Activated T-cell treated with anti-CD3 and anti-CD28 coated beads, Interleukin-2, amount 50 U/mL, for 72 hours (primary cell): ENCODE results near the gene C17orf113. TPM values are rescaled to one million over a fixed set of nuclear protein-coding genes. Genes with fewer than 3 reads are reported as not detected.

Experiments used
- ATAC-seq, 2 donors: fragments of 150-1000 bp; cut with Tn5 transposase; replicated peaks in 1 of 2; 2 replicates each; pipeline ENCODE4 v1.10.0; 2021; ENCODE audit warnings: moderate library complexity in 2 of 2, mild to moderate bottlenecking in 1 of 2
- DNase-seq, 2 donors: peaks; one replicate each; pipeline ENCODE4 v3.0.0; 2021 to 2022; ENCODE audit warnings: mixed read lengths in 1 of 2
- H3K27ac Mint-ChIP-seq: one replicate; pipeline ENCODE4 v1.8.0; 2022; ENCODE audit warnings: mild to moderate bottlenecking, moderate library complexity, mixed read lengths
- H3K27me3 Mint-ChIP-seq: one replicate; pipeline ENCODE4 v1.8.0; 2022; ENCODE audit warnings: low read depth, mixed read lengths
- H3K36me3 Mint-ChIP-seq, 2 donors: one replicate each; pipeline ENCODE4 v1.8.0; 2022; ENCODE audit warnings: mixed read lengths in 2 of 2, mild to moderate bottlenecking in 1 of 2; ENCODE audit not compliant: insufficient read depth in 2 of 2
- H3K4me1 Mint-ChIP-seq: one replicate; pipeline ENCODE4 v1.8.0; 2022; ENCODE audit warnings: low read depth, mixed read lengths
- H3K4me3 Mint-ChIP-seq, 2 donors: one replicate each; pipeline ENCODE4 v1.8.0; 2022; ENCODE audit warnings: mild to moderate bottlenecking in 2 of 2, mixed read lengths in 2 of 2, moderate library complexity in 2 of 2
- H3K9me3 Mint-ChIP-seq, 2 donors: one replicate each; pipeline ENCODE4 v1.8.0; 2022; ENCODE audit warnings: mixed read lengths in 2 of 2
- total RNA-seq, 2 donors: library from RNA; stranded (reverse); gene quantifications; one replicate each; pipeline ENCODE4 v1.2.3, GENCODE V29; 2022

The C17orf113 gene
- total RNA-seq, 2 donors from 2014 or later, result 0.86 to 1.3 TPM

GRCh38 chr17:42061646-42062487 lies 11.5 kb upstream of the C17orf113 start:
- no peaks in the 10 kb centered on the region for H3K27me3 Mint-ChIP-seq
- no peak overlapping the region for H3K4me3 Mint-ChIP-seq
- H3K36me3 Mint-ChIP-seq, result no peaks in the 10 kb centered on the region
- H3K4me1 Mint-ChIP-seq, result peaks cover 34% of the 10 kb centered on the region
- DNase-seq (no peak), ATAC-seq (no peak)
- no peaks in the 10 kb centered on the region for H3K9me3 Mint-ChIP-seq
- H3K27ac Mint-ChIP-seq, result no peak overlapping the region

GRCh38 chr17:42060231-42060630 lies 9.8 kb upstream of the C17orf113 start:
- Mint-ChIP-seq H3K9me3 (no peaks in the 10 kb centered on the region), H3K27ac (no peak overlapping the region), H3K27me3 (no peaks in the 10 kb centered on the region), H3K36me3 (no peaks in the 10 kb centered on the region), H3K4me3 (no peak overlapping the region), H3K4me1 (peaks cover 42% of the 10 kb centered on the region)
- no peak for ATAC-seq
- no peak for DNase-seq

GRCh38 chr17:42059815-42060214 lies 9.4 kb upstream of the C17orf113 start:
- Mint-ChIP-seq H3K4me1 (peaks cover 38% of the 10 kb centered on the region), H3K27me3 (peaks cover 4% of the 10 kb centered on the region), H3K9me3 (no peaks in the 10 kb centered on the region), H3K4me3 (no peak overlapping the region), H3K27ac (no peak overlapping the region), H3K36me3 (no peaks in the 10 kb centered on the region)
- DNase-seq (no peak), ATAC-seq (no peak)

- no peak for ATAC-seq
- H3K9me3 Mint-ChIP-seq, result no peaks in the 10 kb centered on the region
- peaks cover 21% of the 10 kb centered on the region for H3K4me1 Mint-ChIP-seq
- H3K27me3 Mint-ChIP-seq, result peaks cover 15% of the 10 kb centered on the region
- no peak overlapping the region for H3K4me3 Mint-ChIP-seq
- H3K36me3 Mint-ChIP-seq, result no peaks in the 10 kb centered on the region
- no peak for DNase-seq
- no peak overlapping the region for H3K27ac Mint-ChIP-seq
These were observed 7.7 kb upstream of the C17orf113 start for GRCh38 chr17:42058063-42058462.

- no peak overlapping the region for H3K27ac Mint-ChIP-seq
- DNase-seq, result no peak
These were observed 6.2 kb upstream of the C17orf113 start for GRCh38 chr17:42056635-42057034.

GRCh38 chr17:42055496-42055895 lies 5.1 kb upstream of the C17orf113 start:
- peaks cover 41% of the 10 kb centered on the region for H3K27me3 Mint-ChIP-seq
- H3K4me1 Mint-ChIP-seq, result peaks cover 17% of the 10 kb centered on the region
- no peaks in the 10 kb centered on the region for H3K9me3 Mint-ChIP-seq
- no peaks in the 10 kb centered on the region for H3K36me3 Mint-ChIP-seq
- H3K4me3 Mint-ChIP-seq, result no peak overlapping the region
- DNase-seq, result no peak
- ATAC-seq, result peak; percentile 9 to 17
- no peak overlapping the region for H3K27ac Mint-ChIP-seq

More at GRCh38 chr17:42056635-42057034, 6.2 kb upstream of the C17orf113 start:
- H3K4me1 Mint-ChIP-seq, result peaks cover 17% of the 10 kb centered on the region
- ATAC-seq, result no peak
- no peak overlapping the region for H3K4me3 Mint-ChIP-seq
- H3K36me3 Mint-ChIP-seq, result no peaks in the 10 kb centered on the region
- no peaks in the 10 kb centered on the region for H3K9me3 Mint-ChIP-seq
- H3K27me3 Mint-ChIP-seq, result peaks cover 30% of the 10 kb centered on the region

- ATAC-seq, result no peak
These were observed 4.6 kb upstream of the C17orf113 start for GRCh38 chr17:42055027-42055426.

GRCh38 chr17:42053731-42054500 lies 3.5 kb upstream of the C17orf113 start:
- DNase-seq, result no peak
- Mint-ChIP-seq H3K4me3 (no peak overlapping the region), H3K36me3 (no peaks in the 10 kb centered on the region), H3K27ac (no peak overlapping the region), H3K4me1 (peaks cover 17% of the 10 kb centered on the region), H3K9me3 (no peaks in the 10 kb centered on the region), H3K27me3 (peaks cover 47% of the 10 kb centered on the region)
- no peak for ATAC-seq

More at GRCh38 chr17:42055027-42055426, 4.6 kb upstream of the C17orf113 start:
- no peak overlapping the region for H3K4me3 Mint-ChIP-seq
- DNase-seq, result no peak
- H3K4me1 Mint-ChIP-seq, result peaks cover 17% of the 10 kb centered on the region
- H3K27ac Mint-ChIP-seq, result no peak overlapping the region
- H3K27me3 Mint-ChIP-seq, result peaks cover 41% of the 10 kb centered on the region
- no peaks in the 10 kb centered on the region for H3K36me3 Mint-ChIP-seq
- no peaks in the 10 kb centered on the region for H3K9me3 Mint-ChIP-seq

- DNase-seq, result no peak
- no peak overlapping the region for H3K4me3 Mint-ChIP-seq
- no peaks in the 10 kb centered on the region for H3K9me3 Mint-ChIP-seq
- no peak overlapping the region for H3K27ac Mint-ChIP-seq
- peaks cover 17% of the 10 kb centered on the region for H3K4me1 Mint-ChIP-seq
- ATAC-seq, result no peak
- no peaks in the 10 kb centered on the region for H3K36me3 Mint-ChIP-seq
- peaks cover 54% of the 10 kb centered on the region for H3K27me3 Mint-ChIP-seq
These were observed 2.0 kb upstream of the C17orf113 start for GRCh38 chr17:42052346-42052877.

GRCh38 chr17:42051645-42052044 lies 1.2 kb upstream of the C17orf113 start:
- Mint-ChIP-seq H3K36me3 (no peaks in the 10 kb centered on the region), H3K27me3 (peaks cover 54% of the 10 kb centered on the region), H3K4me1 (peaks cover 10% of the 10 kb centered on the region), H3K9me3 (no peaks in the 10 kb centered on the region), H3K4me3 (peak overlapping the region; percentile 8 to 39), H3K27ac (no peak overlapping the region)
- ATAC-seq (no peak), DNase-seq (no peak)

- no peaks in the 10 kb centered on the region for H3K36me3 Mint-ChIP-seq
- DNase-seq, result no peak
- H3K27ac Mint-ChIP-seq, result no peak overlapping the region
- H3K9me3 Mint-ChIP-seq, result no peaks in the 10 kb centered on the region
- H3K27me3 Mint-ChIP-seq, result peaks cover 54% of the 10 kb centered on the region
- ATAC-seq, result no peak
- H3K4me3 Mint-ChIP-seq, result peak overlapping the region; percentile 71 to 77
- peaks cover 9% of the 10 kb centered on the region for H3K4me1 Mint-ChIP-seq
These were observed 606 bp upstream of the C17orf113 start for GRCh38 chr17:42051013-42051400.

GRCh38 chr17:42049834-42050392 lies 488 bp downstream of the C17orf113 start:
- H3K4me3 Mint-ChIP-seq, result peak overlapping the region; percentile 68 to 73
- DNase-seq (no peak), ATAC-seq (no peak)
- no peaks in the 10 kb centered on the region for H3K4me1 Mint-ChIP-seq
- H3K9me3 Mint-ChIP-seq, result no peaks in the 10 kb centered on the region
- H3K27ac Mint-ChIP-seq, result no peak overlapping the region
- peaks cover 52% of the 10 kb centered on the region for H3K27me3 Mint-ChIP-seq
- H3K36me3 Mint-ChIP-seq, result no peaks in the 10 kb centered on the region

GRCh38 chr17:42047343-42047742 lies 3.1 kb downstream of the C17orf113 start:
- Mint-ChIP-seq H3K4me1 (no peaks in the 10 kb centered on the region), H3K27ac (no peak overlapping the region), H3K27me3 (peaks cover 32% of the 10 kb centered on the region), H3K36me3 (no peaks in the 10 kb centered on the region), H3K9me3 (no peaks in the 10 kb centered on the region), H3K4me3 (no peak overlapping the region)
- ATAC-seq (no peak), DNase-seq (no peak)
